ENCODE results near the gene RAB11FIP4.

GRCh38 chr17:31452561-31453110 is 61.2 kb downstream of the RAB11FIP4 start:
- TF ChIP-seq, protein P1, sequence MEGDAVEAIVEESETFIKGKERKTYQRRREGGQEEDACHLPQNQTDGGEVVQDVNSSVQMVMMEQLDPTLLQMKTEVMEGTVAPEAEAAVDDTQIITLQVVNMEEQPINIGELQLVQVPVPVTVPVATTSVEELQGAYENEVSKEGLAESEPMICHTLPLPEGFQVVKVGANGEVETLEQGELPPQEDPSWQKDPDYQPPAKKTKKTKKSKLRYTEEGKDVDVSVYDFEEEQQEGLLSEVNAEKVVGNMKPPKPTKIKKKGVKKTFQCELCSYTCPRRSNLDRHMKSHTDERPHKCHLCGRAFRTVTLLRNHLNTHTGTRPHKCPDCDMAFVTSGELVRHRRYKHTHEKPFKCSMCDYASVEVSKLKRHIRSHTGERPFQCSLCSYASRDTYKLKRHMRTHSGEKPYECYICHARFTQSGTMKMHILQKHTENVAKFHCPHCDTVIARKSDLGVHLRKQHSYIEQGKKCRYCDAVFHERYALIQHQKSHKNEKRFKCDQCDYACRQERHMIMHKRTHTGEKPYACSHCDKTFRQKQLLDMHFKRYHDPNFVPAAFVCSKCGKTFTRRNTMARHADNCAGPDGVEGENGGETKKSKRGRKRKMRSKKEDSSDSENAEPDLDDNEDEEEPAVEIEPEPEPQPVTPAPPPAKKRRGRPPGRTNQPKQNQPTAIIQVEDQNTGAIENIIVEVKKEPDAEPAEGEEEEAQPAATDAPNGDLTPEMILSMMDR (IDR thresholded peaks at IDR 0.05) = no peak
- no peak for TF ChIP-seq POLR2A (IDR thresholded peaks at IDR 0.05)
